HL-60 (cell line): Measurements from ENCODE around the gene OSER1.

ENCODE experiments used
- CTCF ChIP-seq: IDR thresholded peaks from one replicate; pipeline ENCODE4 v1.5.1; 2011; ENCODE audit warnings: low read length, control low read depth, inconsistent platforms; ENCODE audit not compliant: insufficient read depth
- GABPA ChIP-seq: IDR thresholded peaks from 2 replicates; pipeline ENCODE4 v1.6.1; 2012; ENCODE audit warnings: low read depth
- POLR2AphosphoS5 ChIP-seq: IDR thresholded peaks from 2 replicates; pipeline ENCODE4 v1.6.1; 2012; ENCODE audit warnings: low read depth
- SPI1 ChIP-seq: IDR thresholded peaks from 2 replicates; pipeline ENCODE4 v1.6.1; 2012; ENCODE audit warnings: low read depth, mild to moderate bottlenecking, borderline replicate concordance
- TF ChIP-seq, protein P1 (sequence below): IDR thresholded peaks from 2 replicates; pipeline ENCODE4 v1.6.1; 2012; ENCODE audit warnings: low read depth; ENCODE audit not compliant: insufficient replicate concordance

DNA sequence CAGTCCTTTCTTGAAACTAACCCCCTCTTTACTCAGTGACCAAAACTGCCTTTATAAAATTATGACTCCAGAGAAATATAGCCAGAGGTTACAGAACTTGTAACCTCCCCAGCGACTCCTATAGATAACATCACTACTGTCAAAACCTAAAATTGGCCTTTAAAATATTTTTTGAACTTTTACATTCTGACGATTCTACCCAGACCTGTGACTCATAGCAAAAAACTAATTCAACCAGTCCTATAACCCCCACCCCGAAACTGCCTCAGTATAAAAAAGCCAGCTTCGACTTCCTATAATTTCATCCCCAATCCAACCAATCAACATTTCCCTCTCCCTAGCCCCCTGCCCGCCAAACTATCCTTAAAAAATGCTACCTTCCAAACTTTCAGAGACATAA is 37.5 kb downstream of the OSER1 start:
- TF ChIP-seq CTCF: no peak
- TF ChIP-seq POLR2AphosphoS5: no peak
- no peak for TF ChIP-seq SPI1
- TF ChIP-seq GABPA: no peak
- TF ChIP-seq, protein P1, sequence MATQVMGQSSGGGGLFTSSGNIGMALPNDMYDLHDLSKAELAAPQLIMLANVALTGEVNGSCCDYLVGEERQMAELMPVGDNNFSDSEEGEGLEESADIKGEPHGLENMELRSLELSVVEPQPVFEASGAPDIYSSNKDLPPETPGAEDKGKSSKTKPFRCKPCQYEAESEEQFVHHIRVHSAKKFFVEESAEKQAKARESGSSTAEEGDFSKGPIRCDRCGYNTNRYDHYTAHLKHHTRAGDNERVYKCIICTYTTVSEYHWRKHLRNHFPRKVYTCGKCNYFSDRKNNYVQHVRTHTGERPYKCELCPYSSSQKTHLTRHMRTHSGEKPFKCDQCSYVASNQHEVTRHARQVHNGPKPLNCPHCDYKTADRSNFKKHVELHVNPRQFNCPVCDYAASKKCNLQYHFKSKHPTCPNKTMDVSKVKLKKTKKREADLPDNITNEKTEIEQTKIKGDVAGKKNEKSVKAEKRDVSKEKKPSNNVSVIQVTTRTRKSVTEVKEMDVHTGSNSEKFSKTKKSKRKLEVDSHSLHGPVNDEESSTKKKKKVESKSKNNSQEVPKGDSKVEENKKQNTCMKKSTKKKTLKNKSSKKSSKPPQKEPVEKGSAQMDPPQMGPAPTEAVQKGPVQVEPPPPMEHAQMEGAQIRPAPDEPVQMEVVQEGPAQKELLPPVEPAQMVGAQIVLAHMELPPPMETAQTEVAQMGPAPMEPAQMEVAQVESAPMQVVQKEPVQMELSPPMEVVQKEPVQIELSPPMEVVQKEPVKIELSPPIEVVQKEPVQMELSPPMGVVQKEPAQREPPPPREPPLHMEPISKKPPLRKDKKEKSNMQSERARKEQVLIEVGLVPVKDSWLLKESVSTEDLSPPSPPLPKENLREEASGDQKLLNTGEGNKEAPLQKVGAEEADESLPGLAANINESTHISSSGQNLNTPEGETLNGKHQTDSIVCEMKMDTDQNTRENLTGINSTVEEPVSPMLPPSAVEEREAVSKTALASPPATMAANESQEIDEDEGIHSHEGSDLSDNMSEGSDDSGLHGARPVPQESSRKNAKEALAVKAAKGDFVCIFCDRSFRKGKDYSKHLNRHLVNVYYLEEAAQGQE: no peak
